Stimulated activated CD4-positive, alpha-beta T cell treated with anti-CD3 and anti-CD28 coated beads, Interleukin-2, amount 100 ng/mL, for 24 hours (primary cell): Measurements from ENCODE around the gene FRMD5.

ENCODE experiments used
- DNase-seq, 2 donors: peaks; one replicate each; pipeline ENCODE4 v3.0.0-alpha.2; 2020

Gene FRMD5

DNA sequence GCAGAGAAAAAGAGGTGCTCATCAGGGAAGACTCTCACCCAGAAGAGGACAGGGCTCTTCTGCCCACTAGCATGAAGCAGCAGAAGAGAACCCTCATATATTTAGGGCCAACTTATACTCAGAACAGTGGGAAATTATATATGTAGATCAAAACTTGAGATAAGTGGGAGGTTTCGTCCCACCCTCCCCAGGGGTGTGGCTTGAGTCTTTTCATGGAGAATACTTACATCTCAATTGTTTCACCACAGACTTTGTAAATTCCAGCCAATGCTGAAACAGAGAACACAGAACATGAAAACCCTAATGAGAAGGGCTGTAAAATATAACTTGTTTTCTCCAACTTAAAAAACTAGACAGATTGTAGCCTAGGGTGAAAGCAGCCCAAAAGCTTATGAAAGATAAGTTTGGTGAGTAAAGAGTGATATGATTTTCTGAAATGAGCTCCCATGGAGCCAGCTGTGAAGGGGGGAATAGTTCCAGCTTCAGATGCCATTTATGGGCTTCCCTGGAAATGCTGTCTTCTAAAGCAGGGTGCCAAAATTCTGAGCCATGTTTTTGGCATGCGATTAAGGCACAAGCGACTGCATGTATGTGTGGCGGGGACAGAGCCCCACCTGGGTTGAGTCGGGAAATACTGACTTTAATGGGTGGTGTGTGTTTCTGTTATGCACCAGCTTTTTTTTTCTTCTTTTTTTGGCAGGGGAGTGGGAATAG is 275.4 kb downstream of the FRMD5 start:
- no peak for DNase-seq

DNA sequence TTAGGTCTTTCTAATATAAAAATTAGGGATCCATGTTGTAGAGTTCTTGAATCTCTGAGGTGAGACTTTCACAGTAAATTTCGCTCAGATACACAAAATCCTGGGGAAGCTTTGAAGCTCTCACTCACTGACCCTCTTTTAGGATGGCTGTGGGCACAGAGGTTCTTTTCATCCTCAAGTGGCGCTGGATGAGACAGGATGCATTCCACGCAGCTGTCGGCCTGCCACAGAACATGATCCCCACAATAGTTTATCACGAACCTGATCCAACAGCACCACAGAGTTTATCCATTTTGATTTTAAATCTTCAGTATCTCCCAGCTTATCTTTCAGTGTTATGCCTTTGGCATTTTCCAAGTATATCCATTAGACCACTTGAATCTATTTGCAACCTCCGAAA is 276.4 kb downstream of the FRMD5 start:
- DNase-seq, result no peak

DNA sequence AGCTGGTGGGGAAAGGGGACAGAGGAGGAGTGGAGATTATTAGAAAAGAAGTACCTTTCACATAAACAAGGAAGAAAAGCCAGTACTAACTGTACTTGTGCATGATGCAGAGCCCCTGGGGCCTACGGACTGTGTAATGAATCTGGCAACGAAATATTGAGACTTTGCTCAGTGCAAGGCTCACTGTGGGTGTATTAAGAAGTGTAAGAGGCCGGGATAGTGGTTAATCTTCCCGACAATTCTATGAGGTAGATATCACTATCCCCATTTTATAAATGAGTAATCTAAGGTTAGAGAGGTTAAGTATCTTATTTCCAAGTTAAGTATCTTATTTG is 278.8 kb downstream of the FRMD5 start:
- no peak for DNase-seq

DNA sequence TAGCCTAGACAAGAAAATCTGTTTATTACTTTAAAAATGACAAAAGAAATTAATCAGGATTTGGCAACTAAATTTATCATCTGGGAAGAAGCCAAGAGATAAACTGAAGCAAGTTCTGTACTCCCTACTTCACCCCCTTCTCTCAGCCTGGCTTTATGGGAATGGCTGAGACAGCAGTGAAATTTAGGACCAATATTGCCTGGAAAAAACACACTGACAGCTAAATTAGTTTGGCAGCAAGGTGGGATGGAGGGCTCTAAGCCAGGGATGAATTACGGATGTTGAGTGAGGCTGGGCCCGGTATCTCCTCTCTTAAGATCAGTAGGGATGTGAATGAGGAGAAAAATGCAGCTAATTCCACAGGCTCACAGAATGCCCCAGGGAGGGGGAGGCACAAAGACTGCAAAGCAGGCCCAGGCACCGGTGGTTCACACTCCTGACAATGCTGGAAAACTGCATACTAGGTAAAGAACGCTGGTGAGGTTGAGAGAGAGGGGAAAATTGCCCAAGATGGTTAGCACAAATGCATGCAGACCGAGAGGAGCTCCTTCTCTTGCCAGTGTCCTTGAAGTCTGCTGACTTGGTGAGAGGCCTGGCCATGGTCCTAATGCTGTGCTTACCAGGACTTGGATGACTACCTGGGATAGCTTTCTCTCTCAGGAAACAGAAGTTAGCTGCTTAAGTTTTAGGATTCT is 279.3 kb downstream of the FRMD5 start:
- no peak for DNase-seq

- DNase-seq, result no peak
Measured at GRCh38 chr15:43913941-43914340, 281.1 kb downstream of the FRMD5 start.

- DNase-seq, result no peak
Measured at GRCh38 chr15:43913026-43913780, 281.9 kb downstream of the FRMD5 start.

- DNase-seq, result no peak
Measured at GRCh38 chr15:43912208-43912607, 282.9 kb downstream of the FRMD5 start.

DNA sequence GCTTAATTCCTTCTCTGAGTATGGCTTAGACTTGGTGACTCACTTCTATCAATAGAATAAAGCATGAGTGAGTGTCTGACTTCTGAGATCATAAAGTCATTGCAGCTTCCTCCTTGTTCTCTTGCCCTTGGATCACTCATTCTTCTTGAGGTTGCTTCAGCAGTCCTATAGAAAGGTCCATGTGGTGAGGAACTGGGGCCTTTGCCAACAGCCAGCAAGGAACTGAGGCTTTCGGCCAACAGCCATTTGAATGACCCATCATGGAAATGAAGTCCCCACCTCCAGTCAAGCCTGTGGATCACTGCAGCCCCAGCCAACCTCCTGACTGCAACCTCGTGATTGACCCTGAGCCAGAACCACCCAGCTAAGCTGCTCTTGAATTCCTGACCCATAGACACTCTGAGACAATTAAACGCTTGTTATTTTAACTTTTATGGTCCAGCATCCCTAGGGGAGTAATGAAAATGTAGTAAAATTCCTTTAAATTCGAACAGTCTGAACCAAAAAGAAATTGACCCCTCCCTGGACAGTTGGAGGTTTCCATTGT is 283.8 kb downstream of the FRMD5 start:
- DNase-seq, result no peak

- DNase-seq, result no peak
Measured at GRCh38 chr15:43908516-43909050, 286.5 kb downstream of the FRMD5 start.

- DNase-seq, result no peak
Measured at GRCh38 chr15:43905755-43906154, 289.3 kb downstream of the FRMD5 start.

- peak; percentile 54 to 66 for DNase-seq
Measured at GRCh38 chr15:43903864-43904290, 291.2 kb downstream of the FRMD5 start.

DNA sequence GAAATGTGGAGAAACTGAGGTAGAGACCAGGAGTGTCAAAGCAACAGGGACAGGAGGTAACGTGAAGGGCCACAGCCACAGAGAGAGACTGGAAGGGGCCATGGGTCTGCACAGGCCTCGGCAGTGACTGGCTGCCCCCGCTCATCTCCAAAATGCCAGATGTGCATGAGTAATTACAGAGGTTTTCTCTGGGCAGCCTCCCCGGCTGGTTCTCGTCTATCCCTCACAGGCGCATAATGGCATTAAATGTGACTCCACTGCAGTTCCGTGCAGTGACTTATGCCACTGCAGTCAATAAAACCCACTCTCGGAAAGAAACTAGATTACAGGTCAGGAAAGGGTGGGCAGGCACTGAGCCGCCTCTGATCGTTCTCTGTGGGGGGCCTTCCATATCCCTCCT is 293.6 kb downstream of the FRMD5 start:
- DNase-seq, result no peak

GRCh38 chr15:43900996-43901395 is 294.1 kb downstream of the FRMD5 start:
- no peak for DNase-seq

DNA sequence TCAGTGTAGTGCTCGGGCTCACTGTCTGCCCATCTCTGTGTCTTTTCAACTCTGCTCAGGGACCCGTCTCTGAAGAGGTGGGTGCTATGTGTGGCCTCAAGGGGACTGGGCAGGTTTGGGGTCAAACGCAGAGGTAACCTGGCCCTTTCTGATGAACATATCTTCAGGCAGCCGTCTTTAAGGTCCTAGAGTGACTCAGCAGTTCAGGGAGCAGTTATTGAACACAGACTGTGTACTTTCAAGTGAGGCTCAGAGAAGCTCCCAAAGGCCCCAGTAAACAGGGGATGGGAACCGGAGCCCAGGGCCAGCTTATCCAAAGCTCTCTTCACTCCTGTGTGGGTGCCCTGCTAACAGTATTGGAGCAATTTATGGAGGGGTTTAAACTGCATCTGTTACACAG is 295.1 kb downstream of the FRMD5 start:
- no peak for DNase-seq

DNA sequence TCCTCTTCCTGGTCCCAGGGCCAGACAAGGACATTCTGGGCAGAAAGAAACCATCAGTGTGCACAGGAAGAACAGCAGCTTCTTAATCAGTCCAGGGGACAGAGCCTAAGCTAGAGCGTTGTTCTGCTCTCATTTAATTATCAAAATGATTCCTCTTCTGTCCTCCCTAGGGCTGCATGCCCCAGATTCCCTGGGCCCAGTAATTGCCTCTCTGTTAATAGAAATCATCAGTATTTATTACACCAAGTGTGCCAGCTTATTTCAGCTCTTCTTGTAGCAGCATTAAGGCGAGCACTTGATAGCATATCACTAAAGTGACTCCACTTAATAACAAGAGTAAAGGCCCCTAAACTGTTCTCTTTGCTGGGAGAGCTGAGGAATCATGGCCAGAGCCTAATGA is 296.2 kb downstream of the FRMD5 start:
- no peak for DNase-seq

DNA sequence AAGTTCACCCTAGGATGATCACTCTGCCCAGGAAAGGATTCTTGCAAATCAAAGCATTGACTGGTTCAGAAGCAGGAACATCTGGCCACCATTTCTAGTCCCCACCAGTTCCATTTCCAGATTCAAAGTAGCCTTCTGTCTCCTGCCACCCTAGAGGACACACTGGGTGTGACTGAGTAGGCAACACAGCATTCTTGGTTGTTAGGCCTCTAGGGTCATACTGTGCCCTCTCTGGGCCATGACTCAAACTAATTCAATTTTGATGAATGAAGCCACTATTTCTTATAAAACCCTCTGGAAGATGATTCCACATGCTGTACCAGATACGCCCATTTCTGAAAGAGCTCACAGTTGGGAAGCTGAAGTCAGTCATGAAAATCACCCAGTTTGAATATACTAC is 298.5 kb downstream of the FRMD5 start:
- no peak for DNase-seq

GRCh38 chr15:43895586-43895985 is 299.5 kb downstream of the FRMD5 start:
- no peak for DNase-seq

DNA sequence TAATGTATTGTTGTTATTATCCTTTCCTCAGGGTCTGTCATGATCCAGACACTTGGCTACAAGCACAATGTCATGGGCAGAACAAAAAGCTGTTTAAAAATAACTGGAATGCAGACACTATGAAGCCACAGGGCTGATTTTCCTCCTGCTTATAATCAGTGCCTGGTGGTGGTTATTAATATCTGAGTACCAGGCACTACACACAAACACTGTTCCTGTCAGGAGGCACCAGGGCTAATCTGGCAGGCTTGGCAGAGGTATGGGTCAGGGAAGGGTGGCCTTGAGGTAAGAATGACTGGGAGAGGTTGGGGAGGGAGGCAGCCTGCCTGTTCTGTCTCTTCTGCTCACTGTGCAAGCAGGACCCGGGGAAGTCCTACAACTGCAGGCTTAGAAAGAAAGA is 301.1 kb downstream of the FRMD5 start:
- no peak for DNase-seq

DNA sequence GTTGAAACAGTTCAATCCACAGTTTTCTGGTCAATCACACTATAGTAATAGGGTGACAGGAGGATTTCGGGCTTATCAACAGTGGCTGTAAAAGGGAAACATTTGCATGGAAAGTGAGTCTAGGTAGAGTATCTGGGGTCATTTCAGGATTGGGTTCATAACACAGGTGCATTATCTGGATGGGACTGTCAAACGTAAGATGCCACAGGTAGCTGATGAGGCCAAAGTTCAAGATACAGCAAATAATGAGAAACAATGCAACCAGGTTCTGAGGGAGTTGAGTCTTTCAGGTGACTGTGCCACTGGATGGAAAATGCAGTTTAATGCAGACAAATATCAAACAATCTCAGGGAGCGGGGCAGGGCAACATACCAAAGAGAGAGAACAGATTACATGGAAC is 306.0 kb downstream of the FRMD5 start:
- no peak for DNase-seq

- DNase-seq, result no peak
Measured at GRCh38 chr15:43887901-43888300, 307.2 kb downstream of the FRMD5 start.

GRCh38 chr15:43886558-43886957 is 308.5 kb downstream of the FRMD5 start:
- no peak for DNase-seq

DNA sequence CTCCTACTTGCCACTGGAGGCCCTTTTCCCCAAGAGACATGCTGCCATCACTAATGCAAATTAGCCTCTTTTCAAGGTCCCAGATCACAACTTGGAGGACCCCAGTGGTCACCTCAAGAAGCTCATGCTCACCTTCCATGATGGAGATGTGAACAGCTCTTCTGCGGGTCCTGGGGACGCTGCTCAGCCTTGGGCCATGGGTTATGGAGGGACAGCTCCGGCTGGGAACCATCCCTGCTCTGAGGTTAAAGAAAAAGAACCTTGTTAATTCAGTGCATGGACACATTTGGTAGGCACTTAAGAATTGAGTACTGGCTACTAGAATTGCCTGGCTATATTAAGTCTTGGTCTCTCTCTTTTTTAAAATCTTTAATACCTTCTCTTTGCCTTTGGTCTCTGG is 311.5 kb downstream of the FRMD5 start:
- no peak for DNase-seq

DNA sequence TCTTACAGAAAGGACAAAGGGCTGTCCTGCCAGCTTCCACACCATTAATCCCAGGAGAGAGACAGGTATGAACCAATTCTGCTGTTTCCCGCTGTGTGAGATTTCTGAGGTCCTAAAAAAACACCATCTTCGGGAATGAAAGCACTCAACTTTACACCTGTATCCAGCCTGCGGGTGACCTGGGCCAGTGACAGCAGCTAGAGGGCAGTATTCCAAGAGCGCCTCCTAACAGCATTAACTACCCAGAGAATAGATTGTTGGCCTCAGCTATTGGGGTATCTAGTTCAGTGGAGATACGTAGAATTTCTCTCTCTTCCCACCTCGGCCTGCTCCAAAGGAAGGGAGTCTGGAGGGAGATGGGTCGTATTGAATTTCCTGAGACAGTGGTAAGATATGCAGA is 313.1 kb downstream of the FRMD5 start:
- DNase-seq, result no peak

DNA sequence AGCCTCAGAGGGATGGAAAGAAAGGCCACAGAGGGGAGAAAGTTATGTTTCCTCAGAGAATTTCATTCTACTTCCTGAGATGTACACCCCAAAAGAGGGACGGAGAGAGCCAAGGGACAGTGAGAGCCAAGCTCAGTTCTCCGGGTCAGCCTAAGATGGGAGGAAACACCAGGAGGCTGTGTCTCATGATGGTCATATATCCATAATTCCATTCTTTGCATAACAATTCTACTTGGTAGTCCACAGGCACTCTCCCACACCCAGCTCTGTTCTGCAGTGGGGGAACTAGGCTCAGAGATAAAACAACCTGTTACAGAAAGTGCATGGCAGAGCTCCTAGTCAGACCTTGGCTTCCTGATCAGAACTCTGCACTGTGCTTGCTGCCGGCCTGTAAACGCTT is 313.8 kb downstream of the FRMD5 start:
- DNase-seq, result no peak
